Measurements from ENCODE around the gene ST6GALNAC1.
A peak's percentile ranks its signal among the peaks of the same experiment; 100 is the strongest.
"Not testable (repeated sequence)": the region's sequence is repeated elsewhere in the genome, so short reads cannot be mapped to it uniquely, and the experiment has no call there.

ST6GALNAC1 gene

GRCh38 chr17:76641501-76641900 is 2.1 kb downstream of the ST6GALNAC1 start:
- no peak for DNase-seq

DNA sequence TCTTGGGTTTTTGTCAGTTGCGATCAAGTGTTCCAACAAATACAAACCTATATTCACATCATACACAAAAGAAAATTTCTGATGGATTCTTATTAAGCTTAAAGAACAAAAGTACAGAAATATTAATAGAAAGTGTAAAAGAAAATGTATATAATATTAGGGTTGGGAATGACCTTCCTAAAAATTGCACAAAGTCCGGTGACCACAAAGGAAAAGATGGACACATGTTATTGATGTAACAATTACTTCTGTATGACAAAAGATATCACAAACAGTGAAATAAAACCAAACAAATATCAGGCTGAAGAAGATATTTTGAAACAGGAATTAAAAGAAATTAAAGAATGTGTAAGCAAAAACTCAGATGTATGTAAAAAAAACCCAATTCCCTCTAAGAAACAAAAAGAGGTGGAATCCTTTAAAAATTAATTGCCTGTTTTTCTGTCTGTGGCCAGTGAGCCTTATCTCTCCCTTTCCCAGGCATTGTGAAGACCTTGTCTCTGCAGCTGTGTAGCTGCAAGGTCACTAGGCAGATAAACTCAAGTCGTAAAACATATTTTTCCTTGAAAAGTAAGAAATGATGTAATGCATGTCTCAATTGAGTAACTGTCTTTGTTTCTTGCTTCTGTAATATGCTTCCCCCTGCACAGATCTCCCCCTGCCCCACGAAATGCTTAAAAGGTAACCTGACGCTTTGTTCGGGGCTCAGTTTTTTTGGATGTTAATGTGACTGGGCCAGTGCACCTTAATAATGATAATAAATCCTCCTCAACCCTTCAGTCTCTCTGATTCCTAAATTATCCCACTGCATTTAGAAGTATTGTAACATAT is 2.8 kb downstream of the ST6GALNAC1 start:
- DNase-seq = no peak

GRCh38 chr17:76638263-76638662 is 5.3 kb downstream of the ST6GALNAC1 start:
- DNase-seq = no peak

DNA sequence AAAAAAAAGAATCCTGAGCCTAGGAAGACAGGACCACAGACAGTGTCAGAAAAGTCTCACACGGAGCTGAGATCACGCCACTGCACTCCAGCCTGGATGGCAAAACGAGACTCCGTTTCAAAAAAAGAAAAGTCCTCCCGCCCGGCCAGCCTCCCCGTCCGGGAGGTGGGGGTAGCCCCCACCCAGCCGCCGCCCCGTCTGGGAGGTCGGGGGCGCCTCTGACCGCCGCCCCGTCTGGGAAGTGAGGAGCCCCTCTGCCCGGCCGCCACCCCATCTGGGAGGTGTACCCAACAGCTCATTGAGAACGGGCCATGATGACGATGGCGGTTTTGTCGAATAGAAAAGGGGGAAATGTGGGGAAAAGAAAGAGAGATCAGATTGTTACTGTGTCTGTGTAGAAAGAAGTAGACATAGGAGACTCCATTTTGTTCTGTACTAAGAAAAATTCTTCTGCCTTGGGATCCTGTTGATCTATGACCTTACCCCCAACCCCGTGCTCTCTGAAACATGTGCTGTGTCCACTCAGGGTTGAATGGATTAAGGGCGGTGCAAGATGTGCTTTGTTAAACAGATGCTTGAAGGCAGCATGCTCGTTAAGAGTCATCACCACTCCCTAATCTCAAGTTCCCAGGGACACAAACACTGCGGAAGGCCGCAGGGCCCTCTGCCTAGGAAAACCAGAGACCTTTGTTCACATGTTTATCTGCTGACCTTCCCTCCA is 6.9 kb downstream of the ST6GALNAC1 start:
- DNase-seq = not testable (repeated sequence)

DNA sequence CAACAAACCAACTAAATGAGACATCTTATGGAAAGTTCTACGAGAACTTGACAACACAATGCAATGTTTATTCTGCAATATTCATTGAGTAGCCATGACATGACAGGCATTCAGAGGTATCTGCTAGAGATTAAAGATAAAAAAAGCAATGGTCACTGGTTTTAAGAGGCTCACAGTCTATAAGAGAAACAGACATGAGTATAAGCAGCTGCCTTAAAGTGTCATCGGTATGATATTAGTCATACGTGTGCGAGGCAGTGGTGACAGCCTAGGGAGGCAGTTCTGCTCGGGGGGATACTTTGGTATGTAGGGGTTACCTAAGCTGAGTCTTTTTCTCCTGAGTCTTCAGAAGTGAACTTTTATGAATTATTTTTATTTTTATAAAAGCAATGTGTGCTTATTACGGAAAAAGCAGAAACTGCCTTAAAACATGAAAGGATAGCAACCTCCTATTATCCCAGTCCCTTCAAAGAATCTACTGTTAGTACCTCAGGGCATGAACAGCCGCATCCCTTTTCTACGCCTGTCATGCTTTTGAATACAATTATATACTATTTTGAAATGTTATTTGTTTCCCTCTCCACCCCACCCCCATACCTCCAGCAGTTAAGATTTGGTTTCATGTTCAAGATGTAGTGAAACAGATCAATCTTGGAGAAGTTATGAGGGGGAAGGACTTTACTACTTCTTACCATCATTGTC is 7.7 kb downstream of the ST6GALNAC1 start:
- no peak for DNase-seq

- DNase-seq = no peak
Measured at GRCh38 chr17:76635039-76635438, 8.5 kb downstream of the ST6GALNAC1 start.

- DNase-seq = no peak
Measured at GRCh38 chr17:76633628-76634328, 9.8 kb downstream of the ST6GALNAC1 start.

DNA sequence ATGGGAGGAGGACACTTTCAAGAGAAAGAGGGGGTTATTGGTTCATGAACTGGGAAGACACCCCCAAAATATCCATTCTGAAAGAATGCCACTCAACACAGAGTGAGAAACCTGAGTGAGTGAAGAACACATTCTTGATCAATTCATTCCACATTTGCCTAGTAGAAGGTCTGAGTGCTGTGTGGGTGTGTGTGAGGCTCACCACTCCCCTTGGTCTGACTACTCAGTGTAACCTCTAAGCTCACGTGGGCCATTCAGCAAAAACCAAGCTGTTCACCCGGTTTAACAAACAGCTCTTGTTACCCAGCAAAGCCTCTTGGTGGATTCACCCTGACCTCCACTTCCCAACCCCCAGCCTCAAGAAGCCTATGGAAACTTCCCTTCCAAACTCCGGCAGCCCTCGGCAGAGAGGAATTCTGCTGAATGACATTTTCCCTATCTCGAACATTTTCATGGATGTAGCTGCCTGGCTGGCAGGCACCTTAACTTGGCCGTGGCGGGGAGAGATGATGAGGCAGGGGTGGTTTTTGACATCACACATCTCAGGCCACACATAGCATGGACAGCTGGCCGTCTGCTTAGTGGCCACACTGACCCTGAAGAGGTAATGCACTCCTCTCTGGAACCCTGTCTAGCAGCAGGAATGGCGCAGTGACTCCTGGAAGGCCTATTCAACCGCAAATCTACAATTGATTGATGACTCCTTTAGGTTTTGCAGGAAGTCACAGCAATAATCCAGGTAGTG is 11.6 kb downstream of the ST6GALNAC1 start:
- DNase-seq = peak; percentile 89

- no peak for DNase-seq
Measured at GRCh38 chr17:76630151-76630550, 13.4 kb downstream of the ST6GALNAC1 start.

DNA sequence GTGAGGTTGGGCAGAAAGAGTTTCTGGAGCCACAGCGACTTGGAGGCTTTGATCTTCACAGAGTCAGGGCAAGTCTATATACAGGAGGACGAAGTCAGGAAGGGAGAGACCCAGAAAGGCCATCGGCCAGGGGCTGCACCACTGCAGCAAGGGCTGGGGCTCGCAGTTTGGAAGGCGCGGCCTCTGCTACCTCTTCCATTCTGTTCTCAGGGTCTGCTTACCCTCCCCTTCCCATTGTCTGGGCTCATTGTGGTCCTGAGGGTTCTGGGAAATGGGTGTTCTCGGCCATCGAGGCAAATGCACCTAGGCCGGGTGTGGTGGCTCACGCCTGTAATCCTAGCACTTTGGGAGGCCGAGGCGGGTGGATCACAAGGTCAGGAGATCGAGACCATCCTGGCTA is 16.0 kb downstream of the ST6GALNAC1 start:
- no peak for DNase-seq

GRCh38 chr17:76626442-76626841 is 17.1 kb downstream of the ST6GALNAC1 start:
- no peak for DNase-seq

GRCh38 chr17:76625496-76625895 is 18.1 kb downstream of the ST6GALNAC1 start:
- DNase-seq = no peak

DNA sequence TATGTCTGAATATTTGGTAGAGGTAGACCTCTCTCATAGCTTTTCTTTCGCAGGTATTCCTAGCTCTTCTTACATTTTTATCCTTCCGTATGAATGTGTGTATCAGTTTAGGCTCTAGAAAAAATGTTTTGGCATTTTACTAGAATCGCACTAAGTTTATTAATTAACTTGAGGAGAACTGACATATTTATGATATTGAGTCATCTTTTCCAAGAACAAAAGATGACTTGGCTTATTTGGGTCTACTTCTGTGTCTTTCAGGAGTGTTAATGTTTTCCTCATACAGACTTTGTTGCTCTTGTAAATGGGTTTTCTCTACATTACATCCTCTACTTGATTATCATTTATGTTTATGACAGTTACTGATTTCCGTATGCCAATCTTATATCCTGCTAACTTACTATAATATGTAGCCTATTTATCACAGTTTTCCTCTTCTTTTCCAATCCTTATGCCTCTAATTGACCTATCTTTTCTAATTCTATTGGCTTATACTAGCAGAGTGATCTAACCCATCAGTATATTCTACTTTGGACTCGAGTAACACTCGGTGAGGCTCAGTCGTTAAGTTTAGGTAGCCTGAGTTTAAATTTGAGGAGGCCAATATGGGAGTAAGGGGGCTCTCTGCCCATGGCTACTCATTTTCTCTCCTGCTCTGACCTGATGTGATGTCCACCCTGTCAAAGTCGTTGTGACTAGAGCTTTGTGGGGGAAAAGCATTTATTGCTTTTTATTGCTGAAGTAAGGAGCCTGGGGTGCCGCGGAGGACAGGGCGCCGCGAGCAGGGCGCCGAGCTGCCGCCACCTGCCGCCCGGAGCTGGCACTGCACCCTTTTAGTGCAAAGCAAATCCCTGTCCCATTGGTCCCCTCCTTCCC is 20.0 kb downstream of the ST6GALNAC1 start:
- peak; percentile 88 for DNase-seq

GRCh38 chr17:76617838-76618237 is 25.7 kb downstream of the ST6GALNAC1 start:
- DNase-seq = no peak

- DNase-seq = peak; percentile 42
Measured at GRCh38 chr17:76614912-76615617, 28.5 kb downstream of the ST6GALNAC1 start.

DNA sequence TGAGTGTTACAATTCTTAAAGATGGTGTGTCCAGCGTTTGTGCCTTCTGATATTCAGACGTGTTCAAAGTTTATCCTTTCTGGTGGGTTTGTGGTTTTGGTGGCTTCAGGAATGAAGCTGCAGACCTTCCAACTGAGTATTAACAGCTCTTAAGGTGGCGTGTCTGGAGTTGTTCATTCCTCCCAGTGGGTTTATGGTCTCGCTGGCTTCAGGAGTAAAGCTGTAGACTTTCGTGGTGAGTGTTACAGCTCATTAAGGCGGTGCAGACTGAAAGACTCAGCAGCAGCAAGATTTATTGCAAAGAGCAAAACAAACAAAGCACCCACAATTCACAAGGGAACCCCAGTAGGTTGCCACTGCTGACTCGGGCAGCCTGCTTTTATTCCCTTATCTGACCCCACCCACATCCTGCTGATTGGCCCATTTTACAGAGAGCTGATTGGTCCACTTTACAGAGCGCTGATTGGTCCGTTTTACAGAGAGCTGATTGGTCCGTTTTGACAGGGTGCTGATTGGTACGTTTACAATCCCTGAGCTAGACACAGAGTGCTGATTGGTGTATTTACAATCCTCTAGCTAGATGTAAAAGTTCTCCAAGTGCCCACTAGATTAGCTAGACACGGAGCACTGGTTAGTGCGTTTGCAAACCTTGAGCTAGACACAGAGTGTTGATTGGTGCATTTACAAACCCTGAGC is 29.3 kb downstream of the ST6GALNAC1 start:
- DNase-seq = peak; percentile 53

DNA sequence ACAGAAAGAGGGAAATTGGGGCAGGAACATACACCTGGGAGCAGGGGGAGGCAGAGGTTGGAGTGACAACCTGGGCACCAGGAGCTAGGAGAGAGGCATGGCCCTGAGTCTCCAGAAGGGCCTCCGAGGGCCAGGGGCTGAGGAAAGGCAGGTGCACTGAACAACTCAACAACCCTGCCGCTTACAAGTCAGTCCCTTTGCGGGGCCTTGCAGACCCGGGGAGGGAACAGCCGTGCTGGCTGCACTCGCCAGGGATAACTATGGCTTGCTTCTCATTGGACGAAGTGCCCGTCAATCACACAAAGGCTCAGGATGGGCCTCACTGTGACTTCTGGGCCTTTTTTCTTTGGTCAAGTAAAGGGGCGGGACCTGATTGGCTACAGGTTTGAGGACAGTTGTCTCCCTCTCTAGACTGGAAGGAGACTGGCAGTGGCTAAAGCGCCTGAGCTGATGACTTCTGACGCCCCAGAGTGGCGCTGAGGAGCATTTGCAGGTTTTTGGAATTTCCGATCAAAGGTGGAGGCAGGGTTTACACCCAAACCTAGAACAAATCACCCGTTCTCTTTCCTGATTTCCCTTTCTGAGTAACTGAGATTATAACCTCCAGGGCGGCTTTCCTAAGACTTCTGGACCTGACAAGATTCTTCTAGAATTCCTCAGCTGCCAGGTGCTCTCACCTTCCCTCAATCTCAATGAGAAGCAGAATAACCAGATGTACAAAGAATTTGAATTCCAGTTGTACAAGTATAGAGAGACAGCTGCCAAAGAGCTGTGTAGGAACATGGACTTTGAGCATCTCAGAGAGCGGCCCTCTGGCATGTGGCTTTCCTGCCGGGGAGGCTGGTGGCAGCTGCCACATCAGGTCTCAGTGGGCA is 30.3 kb downstream of the ST6GALNAC1 start:
- DNase-seq = peak; percentile 80

GRCh38 chr17:76612465-76612864 is 31.1 kb downstream of the ST6GALNAC1 start:
- DNase-seq = peak; percentile 33

- DNase-seq = no peak
Measured at GRCh38 chr17:76611758-76612157, 31.8 kb downstream of the ST6GALNAC1 start.

Data from islet precursor cell (in vitro differentiated cells).